A673 (cell line): Measurements from ENCODE around the gene LTBP2. TPM values are rescaled to one million over a fixed set of nuclear protein-coding genes. Genes with fewer than 3 reads are reported as not detected.

Experiments
- BruUV-seq: library from RNA; stranded (reverse); fragments of 400-500 nt; replicated peaks from 2 replicates; lab custom pipeline; 2021; lab: Mats Ljungman, UMichigan
- CTCF ChIA-PET: fragments of 300-600 bp; sonication (Branson Sonifier 250); formaldehyde crosslinking; loops from one replicate; lab custom pipeline; 2022; ENCODE audit warnings: antibody characterized with exemption; lab: Charles Lee
- POLR2A ChIA-PET: fragments of 300-600 bp; sonication (Branson Sonifier 250); formaldehyde crosslinking; loops from one replicate; lab custom pipeline; 2022; ENCODE audit warnings: antibody characterized with exemption; ENCODE audit not compliant: low non-redundant PET; lab: Charles Lee
- DNase-seq: peaks from one replicate; pipeline ENCODE4 v3.0.0-alpha.2; 2015; ENCODE audit warnings: low spot score
- H3K27ac ChIP-seq: fragments of 200-600 bp; sonication (generic); 2 replicates; pipeline ENCODE4 v1.5.1; 2016; ENCODE audit warnings: mixed run types, low read depth, mild to moderate bottlenecking, mixed read lengths, antibody characterized with exemption, low read length; ENCODE audit not compliant: poor library complexity, severe bottlenecking
- H3K27me3 ChIP-seq: fragments of 200-600 bp; sonication (generic); replicated peaks from 2 replicates; pipeline ENCODE4 v1.6.1; 2017; ENCODE audit warnings: mixed run types, low read depth, mild to moderate bottlenecking, mixed read lengths, antibody characterized with exemption, low read length; ENCODE audit not compliant: insufficient read depth, poor library complexity
- H3K36me3 ChIP-seq: fragments of 200-600 bp; sonication (generic); 2 replicates; pipeline ENCODE4 v1.6.1; 2016; ENCODE audit warnings: mixed run types, mild to moderate bottlenecking, mixed read lengths, antibody characterized with exemption, low read length; ENCODE audit not compliant: insufficient read depth, poor library complexity, severe bottlenecking
- H3K4me1 ChIP-seq: fragments of 200-600 bp; sonication (generic); 2 replicates; pipeline ENCODE4 v1.6.1; 2017; ENCODE audit warnings: mixed run types, mild to moderate bottlenecking, mixed read lengths, antibody characterized with exemption, low read length; ENCODE audit not compliant: insufficient read depth, poor library complexity, severe bottlenecking
- H3K4me3 ChIP-seq: fragments of 200-600 bp; sonication (generic); 2 replicates; pipeline ENCODE4 v1.5.1; 2016; ENCODE audit warnings: low read depth, mixed run types, mild to moderate bottlenecking, mixed read lengths, low read length; ENCODE audit not compliant: poor library complexity, severe bottlenecking
- H3K9me3 ChIP-seq: fragments of 200-600 bp; sonication (generic); 2 replicates; pipeline ENCODE4 v1.6.1; 2016; ENCODE audit warnings: mixed run types, low read depth, mild to moderate bottlenecking, mixed read lengths, antibody characterized with exemption, low read length; ENCODE audit not compliant: poor library complexity, severe bottlenecking
- EZH2 ChIP-seq: fragments of 200-600 bp; sonication (generic); IDR thresholded peaks from 2 replicates; pipeline ENCODE4 v1.6.1; 2017; ENCODE audit warnings: borderline replicate concordance, low read depth, mild to moderate bottlenecking, mixed read lengths, antibody characterized with exemption, low read length; ENCODE audit not compliant: poor library complexity, severe bottlenecking
- intact Hi-C: fragments of 100-400 bp; cut with micrococcal nuclease; formaldehyde crosslinking; loops from one replicate; pipeline ENCODE4 v1.10.0; 2022; ENCODE audit not compliant: unreplicated experiment
- total RNA-seq: library from RNA; stranded (reverse); gene quantifications from 2 replicates; pipeline ENCODE4 v1.2.3, GENCODE V29; 2021
- TF ChIP-seq, protein P1 (sequence below): fragments of 300-800, 200-600 bp; sonication (generic); conservative IDR thresholded peaks from 2 replicates; pipeline ENCODE4 v1.5.1; 2017; ENCODE audit warnings: low read depth, mild to moderate bottlenecking, antibody characterized with exemption, low read length, moderate library complexity, mixed read lengths

The LTBP2 gene
- total RNA-seq, 1 experiment from 2014 or later, result 0.26 TPM

DNA sequence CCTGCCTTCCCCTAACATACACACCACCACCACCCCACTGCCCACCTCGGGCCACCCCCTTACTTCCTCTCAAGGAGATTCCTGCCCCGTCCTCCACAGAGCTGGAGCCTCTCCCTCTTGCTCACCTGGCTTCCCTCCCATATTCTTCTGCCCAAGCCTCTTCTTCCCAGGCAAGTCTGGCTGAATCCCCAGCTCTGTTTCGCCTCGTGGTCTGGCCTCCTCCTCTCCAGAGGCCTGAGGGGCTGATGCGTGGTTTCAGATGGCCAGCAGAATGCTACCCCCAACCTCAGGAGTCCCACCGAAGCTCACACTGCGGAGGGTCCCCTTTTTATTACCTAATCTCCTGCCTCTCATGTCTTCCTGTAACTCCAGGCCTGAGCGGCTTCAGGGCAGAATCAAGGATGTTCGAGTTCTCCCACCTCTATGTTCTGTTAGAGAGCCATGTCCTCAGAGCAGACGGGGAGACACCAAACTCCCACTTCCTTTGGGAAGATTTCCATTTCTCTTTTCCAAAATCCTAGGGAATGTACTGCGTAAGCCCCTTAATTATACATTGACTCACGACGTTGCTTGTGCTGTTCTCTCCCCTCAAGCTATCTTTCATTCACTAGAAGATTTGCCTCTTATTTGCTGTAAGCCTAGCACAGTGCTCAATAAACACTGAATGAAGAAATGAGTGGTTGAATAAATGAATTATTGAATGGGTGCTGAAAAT, 33.9 kb upstream of the LTBP2 start:
- ChIA-PET CTCF (no interaction called here), POLR2A (no interaction called here)
- intact Hi-C loops, result no loop called here
- H3K4me1 ChIP-seq, result peaks cover 12% of the 10 kb centered on the region
- no peaks in the 10 kb centered on the region for H3K36me3 ChIP-seq
- H3K9me3 ChIP-seq, result no peaks in the 10 kb centered on the region
- no peaks in the 10 kb centered on the region for H3K27me3 ChIP-seq
- no peak overlapping the region for H3K27ac ChIP-seq
- no peak overlapping the region for H3K4me3 ChIP-seq
- TF ChIP-seq EZH2, result no peak
- TF ChIP-seq, protein P1, sequence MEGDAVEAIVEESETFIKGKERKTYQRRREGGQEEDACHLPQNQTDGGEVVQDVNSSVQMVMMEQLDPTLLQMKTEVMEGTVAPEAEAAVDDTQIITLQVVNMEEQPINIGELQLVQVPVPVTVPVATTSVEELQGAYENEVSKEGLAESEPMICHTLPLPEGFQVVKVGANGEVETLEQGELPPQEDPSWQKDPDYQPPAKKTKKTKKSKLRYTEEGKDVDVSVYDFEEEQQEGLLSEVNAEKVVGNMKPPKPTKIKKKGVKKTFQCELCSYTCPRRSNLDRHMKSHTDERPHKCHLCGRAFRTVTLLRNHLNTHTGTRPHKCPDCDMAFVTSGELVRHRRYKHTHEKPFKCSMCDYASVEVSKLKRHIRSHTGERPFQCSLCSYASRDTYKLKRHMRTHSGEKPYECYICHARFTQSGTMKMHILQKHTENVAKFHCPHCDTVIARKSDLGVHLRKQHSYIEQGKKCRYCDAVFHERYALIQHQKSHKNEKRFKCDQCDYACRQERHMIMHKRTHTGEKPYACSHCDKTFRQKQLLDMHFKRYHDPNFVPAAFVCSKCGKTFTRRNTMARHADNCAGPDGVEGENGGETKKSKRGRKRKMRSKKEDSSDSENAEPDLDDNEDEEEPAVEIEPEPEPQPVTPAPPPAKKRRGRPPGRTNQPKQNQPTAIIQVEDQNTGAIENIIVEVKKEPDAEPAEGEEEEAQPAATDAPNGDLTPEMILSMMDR, result no peak
- BruUV-seq, result no TSS peak
- no peak for DNase-seq

DNA sequence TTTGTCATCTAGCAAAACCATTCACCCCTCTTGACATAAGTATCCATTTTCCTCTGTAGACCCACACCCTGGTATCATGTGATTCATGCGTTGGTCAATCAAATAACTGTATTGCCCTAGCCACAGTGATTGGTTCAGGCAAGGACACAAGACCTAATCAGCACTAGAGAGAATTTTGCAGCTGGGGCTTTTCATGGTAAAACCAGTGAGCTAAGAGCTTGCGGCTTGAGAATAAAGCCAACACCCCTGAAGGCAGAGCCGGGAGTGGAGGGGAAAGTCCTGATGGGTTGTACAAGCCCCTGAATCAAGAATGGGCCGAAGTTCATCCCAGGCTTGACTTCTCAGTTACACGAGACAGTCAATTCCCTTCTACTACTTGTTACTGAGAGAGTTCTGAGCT, 33.2 kb upstream of the LTBP2 start:
- Histone ChIP-seq H3K4me1 (peaks cover 12% of the 10 kb centered on the region), H3K4me3 (no peak overlapping the region), H3K27ac (no peak overlapping the region), H3K36me3 (no peaks in the 10 kb centered on the region), H3K9me3 (no peaks in the 10 kb centered on the region), H3K27me3 (no peaks in the 10 kb centered on the region)
- DNase-seq, result no peak
- no TSS peak for BruUV-seq
- ChIA-PET CTCF (no interaction called here), POLR2A (no interaction called here)
- no peak for TF ChIP-seq EZH2
- TF ChIP-seq, protein P1, result no peak
- intact Hi-C loops, result no loop called here

DNA sequence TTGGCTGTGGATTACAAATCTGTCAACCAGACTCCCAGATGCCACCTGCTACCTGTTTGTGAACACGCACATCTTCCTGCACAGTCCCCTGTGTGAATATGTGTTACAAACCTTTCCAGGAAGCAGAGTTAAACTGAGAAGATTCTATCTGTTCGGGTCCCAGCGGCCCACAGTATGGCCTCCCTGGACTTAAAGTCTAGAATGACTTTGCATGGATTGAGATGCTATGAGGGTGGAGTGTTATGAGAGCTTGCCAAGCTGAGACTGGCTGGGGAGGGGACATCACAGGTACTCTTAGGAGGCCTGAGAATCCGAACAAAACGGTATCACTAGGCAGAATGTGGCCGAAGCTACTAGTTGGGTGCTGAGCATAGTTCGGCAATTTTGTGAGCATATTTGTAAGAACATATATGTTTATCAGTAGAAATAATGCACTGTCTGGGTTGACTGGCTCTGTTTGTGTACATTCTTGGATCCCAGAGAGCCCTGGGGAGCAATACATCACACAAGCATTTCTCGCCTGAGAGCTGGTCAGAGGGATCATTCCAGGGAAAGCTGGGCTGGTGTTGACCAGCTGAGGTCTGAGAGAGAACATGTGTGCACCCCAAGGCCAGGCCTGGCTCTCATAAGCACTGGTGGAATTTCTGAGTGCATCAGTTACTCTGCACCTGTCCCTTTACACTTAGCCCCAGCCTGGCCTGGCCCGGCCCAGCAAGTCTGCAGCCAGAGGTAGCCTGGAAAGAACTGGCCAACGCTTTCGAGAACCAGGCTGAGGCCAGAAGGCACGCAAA, 29.8 kb upstream of the LTBP2 start:
- CTCF ChIA-PET, result no interaction called here
- no peak for TF ChIP-seq EZH2
- TF ChIP-seq, protein P1, result no peak
- Histone ChIP-seq H3K9me3 (no peaks in the 10 kb centered on the region), H3K36me3 (no peaks in the 10 kb centered on the region), H3K4me3 (no peak overlapping the region), H3K27me3 (no peaks in the 10 kb centered on the region), H3K27ac (no peak overlapping the region), H3K4me1 (no peaks in the 10 kb centered on the region)
- POLR2A ChIA-PET, result interaction anchor here (0.6 kb wide), 1 partner anchor 132 kb away, joined by 3 read pairs; no protein-coding TSS in a partner anchor
- BruUV-seq, result no TSS peak
- intact Hi-C loops, result no loop called here
- no peak for DNase-seq
